Kidney (tissue), 14 donors: ENCODE measurements around the gene C1QTNF9. TPM values are rescaled to one million over a fixed set of nuclear protein-coding genes. Genes with fewer than 3 reads are reported as not detected.

Experiments used
- DNase-seq, 5 donors: peaks; one replicate each; pipeline ENCODE4 v3.0.0-alpha.2; 2013 to 2020
- FAIRE-seq: peaks from 2 replicates; lab custom pipeline; 2012; peaks lifted over from hg19 to GRCh38; lab: Jason Lieb, UNC
- H3K27ac ChIP-seq, 2 donors: one replicate each; pipeline ENCODE4 v1.7.0; 2013; ENCODE audit warnings: low read depth in 2 of 2, low read length in 2 of 2, inconsistent platforms in 1 of 2
- H3K27me3 ChIP-seq: one replicate; pipeline ENCODE4 v1.7.1; 2013; ENCODE audit warnings: low read length, inconsistent platforms; ENCODE audit not compliant: control insufficient read depth, insufficient read depth
- H3K36me3 ChIP-seq, 3 donors: one replicate each; pipeline versions ENCODE4 v1.7.0 to v1.7.1; 2013; ENCODE audit warnings: low read length in 3 of 3, control low read depth in 1 of 3, inconsistent platforms in 1 of 3; ENCODE audit not compliant: insufficient read depth in 3 of 3, control insufficient read depth in 2 of 3
- H3K4me1 ChIP-seq, 3 donors: one replicate each; pipeline versions ENCODE4 v1.7.0 to v1.7.1; 2013; ENCODE audit warnings: low read length in 3 of 3, inconsistent platforms in 1 of 3, low read depth in 1 of 3; ENCODE audit not compliant: control insufficient read depth in 2 of 3, insufficient read depth in 2 of 3
- H3K4me3 ChIP-seq, 3 donors: one replicate each; pipeline versions ENCODE4 v1.7.0 to v1.8.1; 2013; ENCODE audit warnings: low read length in 3 of 3, control low read depth in 1 of 3, inconsistent platforms in 1 of 3
- H3K9ac ChIP-seq, 3 donors: one replicate each; pipeline versions ENCODE4 v1.7.0 to v1.7.1; 2013; ENCODE audit warnings: low read length in 3 of 3, control low read depth in 1 of 3, inconsistent platforms in 1 of 3
- H3K9me3 ChIP-seq, 3 donors: one replicate each; pipeline versions ENCODE4 v1.7.0 to v1.7.1; 2013; ENCODE audit warnings: low read length in 3 of 3, control low read depth in 1 of 3, inconsistent platforms in 1 of 3; ENCODE audit not compliant: control insufficient read depth in 2 of 3, insufficient read depth in 1 of 3
- CTCF ChIP-seq: IDR thresholded peaks from 3 replicates; pipeline ENCODE4 v1.5.1; 2012; ENCODE audit warnings: mild to moderate bottlenecking, moderate library complexity, borderline replicate concordance; ENCODE audit not compliant: insufficient read depth; ENCODE audit errors: extremely low read depth
- intact Hi-C: fragments of 100-400 bp; cut with DNase I; formaldehyde crosslinking; loops from one replicate; pipeline ENCODE4 v1.11.1; 2022
- polyA plus RNA-seq: library from polyadenylated mRNA; stranded (reverse); fragments of 350-450 nt; fragmentation: Illumina TruSeq; extraction: RNeasy Lipid Tissue Mini Kit (QIAGEN cat#74804); gene quantifications from one replicate; pipeline ENCODE4 v1.2.3, GENCODE V29; 2014; ENCODE audit warnings: low read depth, low replicate concordance; ENCODE audit not compliant: insufficient read depth
- total RNA-seq: library from RNA; stranded (reverse); fragmentation: NEBNext Ultra II Directional; extraction: Animal tissue kit (Norgen Biotek cat#: 25700); gene quantifications from one replicate; pipeline ENCODE4 v1.2.1, GENCODE V29; 2021
- donor health status: control.
- donor health status: control.
- donor health status: control.
- donor health status: control.
- donor health status: control.
- donor health status: DM: yes; HTN: yes; CAD: no.
- donor health status: Normal renal cell carcinoma (clear cell type).

The C1QTNF9 gene
- total and polyA plus RNA-seq, 2 donors from 2014 or later, result 0.25 TPM; not detected in 1

GRCh38 chr13:24279327-24280110, 29.9 kb upstream of the C1QTNF9 start:
- DNase-seq, result no peak
- TF ChIP-seq CTCF, result no peak
- Histone ChIP-seq H3K9me3 (no peaks in the 10 kb centered on the region), H3K4me1 (peaks cover 0 to 13% (median 3%) of the 10 kb centered on the region in 3 donors), H3K36me3 (peaks cover 0 to 4% (median 3%) of the 10 kb centered on the region in 3 donors), H3K27ac (no peak overlapping the region), H3K27me3 (no peaks in the 10 kb centered on the region), H3K9ac (no peak overlapping the region), H3K4me3 (no peak overlapping the region)
- intact Hi-C loops, result no loop called here
- no peak for FAIRE-seq

GRCh38 chr13:24280720-24281119, 28.7 kb upstream of the C1QTNF9 start:
- no peak overlapping the region for H3K4me3 ChIP-seq
- H3K27ac ChIP-seq, result no peak overlapping the region
- no peaks in the 10 kb centered on the region for H3K9me3 ChIP-seq
- H3K27me3 ChIP-seq, result no peaks in the 10 kb centered on the region
- TF ChIP-seq CTCF, result no peak
- no peak overlapping the region for H3K9ac ChIP-seq
- peaks cover 0 to 12% (median 0%) of the 10 kb centered on the region in 3 donors for H3K4me1 ChIP-seq
- peak in 2 of 5 donors; percentile 35 to 42 for DNase-seq
- H3K36me3 ChIP-seq, result peaks cover 0 to 10% (median 4%) of the 10 kb centered on the region in 3 donors
- intact Hi-C loops, result no loop called here
- FAIRE-seq, result no peak

GRCh38 chr13:24281188-24282008, 28.0 kb upstream of the C1QTNF9 start:
- DNase-seq, result peak in 1 of 5 donors; percentile 35
- Histone ChIP-seq H3K4me1 (peaks cover 0 to 12% (median 0%) of the 10 kb centered on the region in 3 donors), H3K9me3 (no peaks in the 10 kb centered on the region), H3K4me3 (no peak overlapping the region), H3K27me3 (no peaks in the 10 kb centered on the region), H3K36me3 (peaks cover 0 to 16% (median 10%) of the 10 kb centered on the region in 3 donors), H3K9ac (no peak overlapping the region), H3K27ac (no peak overlapping the region)
- TF ChIP-seq CTCF, result no peak
- intact Hi-C loops, result no loop called here
- FAIRE-seq, result no peak
